T47D (cell line): ENCODE measurements around the gene STIP1.

Experiments used
- DNase-seq, 2 experiments: peaks; one replicate each; pipeline versions ENCODE4 v3.0.0 to v3.0.0-alpha.2; 2011 to 2012; ENCODE audit warnings: low read depth in 1 of 2, low spot score in 1 of 2
- JUND ChIP-seq: IDR thresholded peaks from 2 replicates; pipeline ENCODE4 v1.6.1; 2012; ENCODE audit warnings: low read depth
- in situ Hi-C: cut with HindIII; loops from 2 replicates; pipeline ENCODE4 v1.10.0; 2016; ENCODE audit warnings: low sequenced_read_pairs, low pct_unique_long_range_greater_than_20kb

The STIP1 gene

DNA sequence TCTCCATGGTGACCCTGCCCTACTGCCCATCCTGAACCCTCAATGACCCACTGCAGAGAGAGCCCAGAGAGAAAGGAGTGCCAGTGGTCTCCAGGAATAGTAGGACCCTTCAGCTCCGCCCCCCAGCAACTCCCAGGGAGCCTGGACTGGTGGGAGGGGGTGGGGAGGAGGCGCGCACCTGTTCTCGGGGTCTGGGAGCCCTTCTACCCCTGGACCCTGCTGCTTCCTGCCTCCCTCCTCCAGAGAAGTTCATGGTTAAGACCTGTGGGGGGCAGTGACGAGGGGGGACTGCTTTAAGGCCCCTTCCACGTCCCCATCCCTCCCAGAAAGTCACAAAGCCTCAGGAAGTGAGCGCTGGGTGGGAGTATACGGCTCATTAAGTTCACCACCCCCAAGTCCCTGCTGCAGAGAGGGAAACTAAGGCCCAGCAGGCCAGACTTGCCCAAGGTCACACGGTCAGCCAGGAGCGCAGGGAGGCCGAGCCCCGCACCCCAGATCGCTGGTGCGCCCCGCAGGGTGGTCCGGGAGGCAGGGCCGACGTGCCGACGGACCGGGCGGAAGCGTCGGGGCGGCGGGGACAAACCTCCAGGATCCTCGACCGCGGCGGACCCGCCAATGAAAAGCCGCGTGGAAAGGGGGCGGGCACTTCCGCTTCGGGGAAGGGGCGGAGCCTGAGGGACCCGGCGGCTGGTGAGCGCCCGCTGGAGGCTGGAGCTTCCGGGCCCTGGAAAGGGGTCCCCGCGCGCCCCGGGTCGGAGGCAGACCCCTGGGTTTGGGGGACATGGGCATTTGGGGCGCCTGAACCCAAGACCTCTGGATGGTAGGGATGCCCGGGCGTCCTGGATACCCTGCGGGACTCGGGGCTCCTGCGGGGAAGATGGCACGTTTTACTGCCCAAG lies 39.9 kb downstream of the STIP1 start, which contains the start of the genes NUDT22 and TRPT1:
NUDT22 (plus strand) TSS at position 667 of the 899 bp plus-strand sequence. CDS start 379 bp downstream, outside the sequence.
TRPT1 (minus strand) TSS at position 579 of the 899 bp plus-strand sequence; CDS start at position 253, 326 bp downstream.
- TF ChIP-seq JUND = no peak
- in situ Hi-C loops = no loop called here
- DNase-seq = peak; percentile 92 to 97

DNA sequence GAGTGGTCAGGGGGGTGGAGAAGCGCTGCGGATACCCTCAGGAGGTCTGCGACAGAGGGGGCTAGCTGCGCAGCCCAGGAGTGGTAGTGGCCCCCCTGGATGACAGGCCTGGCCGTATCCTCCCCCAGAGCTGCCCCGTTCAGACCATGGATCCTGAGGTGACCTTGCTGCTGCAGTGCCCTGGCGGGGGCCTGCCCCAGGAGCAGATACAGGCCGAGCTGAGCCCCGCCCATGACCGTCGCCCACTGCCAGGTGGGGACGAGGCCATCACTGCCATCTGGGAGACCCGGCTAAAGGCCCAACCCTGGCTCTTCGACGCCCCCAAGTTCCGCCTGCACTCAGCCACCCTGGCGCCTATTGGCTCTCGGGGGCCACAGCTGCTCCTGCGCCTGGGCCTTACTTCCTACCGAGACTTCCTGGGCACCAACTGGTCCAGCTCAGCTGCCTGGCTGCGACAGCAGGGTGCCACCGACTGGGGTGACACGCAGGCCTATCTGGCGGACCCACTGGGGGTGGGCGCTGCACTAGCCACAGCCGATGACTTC lies 40.6 kb downstream of the STIP1 start:
- no peak for TF ChIP-seq JUND
- in situ Hi-C loops = no loop called here
- no peak for DNase-seq

DNA sequence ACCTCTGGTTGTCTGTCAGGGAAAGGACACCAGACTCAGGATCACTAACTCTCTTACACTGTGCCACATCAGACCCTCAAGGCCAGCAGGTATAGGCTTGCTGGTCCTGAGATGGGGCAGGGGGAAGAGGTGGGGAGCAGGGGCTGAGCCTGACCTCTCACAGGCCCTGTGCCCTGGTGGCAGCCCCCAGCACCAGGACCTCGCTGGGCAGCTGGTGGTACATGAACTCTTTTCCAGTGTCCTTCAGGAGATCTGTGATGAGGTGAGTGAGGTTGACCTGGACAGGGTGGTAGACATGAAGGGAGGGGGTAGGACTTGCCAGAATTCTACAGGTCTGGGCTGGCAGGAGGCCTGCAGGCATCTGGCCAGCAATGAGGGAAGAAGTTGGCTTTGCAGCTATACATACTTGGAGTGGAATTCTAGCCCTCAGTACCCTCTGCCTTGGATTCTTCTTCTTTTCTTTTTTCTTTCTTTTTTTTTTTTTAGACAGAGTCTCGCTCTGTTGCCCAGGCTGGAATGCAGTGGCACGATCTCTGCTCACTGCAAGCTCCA lies 41.5 kb downstream of the STIP1 start:
- in situ Hi-C loops = no loop called here
- TF ChIP-seq JUND = no peak
- DNase-seq = peak in 1 of 2 experiments; percentile 48

DNA sequence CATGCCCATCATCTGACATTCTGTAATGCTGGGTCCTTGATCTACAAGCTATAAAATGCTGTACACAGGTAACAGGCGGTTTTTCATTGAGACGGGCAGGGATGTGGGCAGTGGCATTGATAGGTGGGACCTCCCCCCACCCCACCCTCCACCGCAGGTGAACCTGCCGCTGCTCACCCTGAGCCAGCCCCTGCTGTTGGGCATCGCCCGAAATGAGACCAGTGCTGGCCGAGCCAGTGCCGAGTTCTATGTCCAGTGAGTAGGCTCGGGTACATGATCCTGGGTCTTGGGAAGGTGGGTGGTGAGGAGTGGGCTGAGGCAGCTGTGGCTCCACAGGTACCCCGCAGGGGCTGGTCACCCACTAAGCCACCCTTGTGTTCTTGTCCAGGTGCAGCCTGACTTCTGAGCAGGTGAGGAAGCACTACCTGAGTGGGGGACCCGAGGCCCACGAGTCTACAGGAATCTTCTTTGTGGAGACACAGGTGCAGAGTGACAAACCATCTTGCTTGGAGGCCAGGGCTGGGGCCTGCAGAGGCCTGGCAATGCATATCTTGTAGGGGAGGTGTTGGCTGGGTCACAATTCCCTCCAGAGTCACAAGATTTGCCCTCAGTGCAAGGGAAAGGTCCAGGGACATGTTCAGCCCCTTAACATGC lies 43.2 kb downstream of the STIP1 start:
- in situ Hi-C loops = no loop called here
- TF ChIP-seq JUND = no peak
- no peak for DNase-seq

DNA sequence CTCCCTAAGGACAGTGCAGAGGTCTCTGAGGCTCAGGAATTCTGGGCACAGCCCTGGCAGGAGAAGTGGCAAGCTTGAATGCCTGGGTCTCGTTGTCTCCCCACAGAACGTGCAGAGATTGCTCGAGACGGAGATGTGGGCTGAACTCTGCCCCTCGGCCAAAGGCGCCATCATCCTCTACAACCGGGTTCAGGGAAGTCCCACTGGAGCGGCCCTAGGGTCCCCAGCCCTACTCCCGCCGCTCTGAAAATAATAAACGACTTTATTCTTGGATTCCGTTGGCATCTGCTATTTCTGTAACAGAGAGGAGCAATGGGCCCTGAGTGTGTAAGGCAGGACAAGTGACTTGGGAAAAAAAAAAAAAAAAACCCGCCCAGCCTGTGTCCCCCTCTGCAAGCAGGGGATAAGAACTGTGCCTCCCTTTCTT lies 43.8 kb downstream of the STIP1 start:
- in situ Hi-C loops = no loop called here
- no peak for TF ChIP-seq JUND
- DNase-seq = no peak

DNA sequence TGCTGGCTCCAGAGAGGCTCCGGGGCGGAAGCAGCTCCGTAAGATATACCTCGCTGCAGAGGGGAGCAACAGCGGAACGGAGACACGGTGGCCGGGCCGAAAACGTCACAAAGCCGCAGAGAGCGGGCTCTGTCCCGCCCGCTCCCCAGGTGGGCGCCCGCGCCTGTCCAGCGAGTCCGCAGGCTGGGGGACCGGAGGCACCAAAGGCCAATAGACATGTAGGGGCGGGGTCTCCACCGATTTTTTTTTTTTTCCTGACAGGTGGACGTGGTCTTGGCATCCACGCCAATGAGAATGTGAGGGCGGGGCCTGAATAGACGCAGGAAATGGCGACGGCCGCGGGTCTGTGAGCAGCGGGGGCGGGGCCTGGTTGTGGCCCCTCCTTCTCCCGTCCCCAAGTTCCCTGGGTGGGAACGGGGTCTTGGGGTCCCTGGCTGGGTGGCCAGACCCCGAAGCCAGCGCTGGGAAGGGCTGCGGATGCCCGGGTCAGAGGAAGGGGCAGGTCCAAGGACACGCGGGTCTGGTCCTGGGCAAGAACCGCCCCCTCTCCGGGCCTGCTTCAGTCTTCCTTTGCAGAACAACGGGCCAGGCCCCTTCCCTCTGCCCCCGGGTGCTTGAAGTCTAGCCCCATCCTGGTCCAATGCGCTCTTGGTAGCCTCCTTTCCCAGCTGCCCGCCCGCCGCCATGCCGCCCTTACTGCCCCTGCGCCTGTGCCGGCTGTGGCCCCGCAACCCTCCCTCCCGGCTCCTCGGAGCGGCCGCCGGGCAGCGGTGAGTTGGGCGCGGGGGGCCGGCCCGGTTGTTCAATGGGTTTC lies 44.4 kb downstream of the STIP1 start, which contains the start of gene DNAJC4:
DNAJC4 (plus strand) TSS at position 378 of the 814 bp plus-strand sequence; CDS start at position 685, 307 bp downstream.
- DNase-seq = peak; percentile 88 to 96
- in situ Hi-C loops = no loop called here
- no peak for TF ChIP-seq JUND

DNA sequence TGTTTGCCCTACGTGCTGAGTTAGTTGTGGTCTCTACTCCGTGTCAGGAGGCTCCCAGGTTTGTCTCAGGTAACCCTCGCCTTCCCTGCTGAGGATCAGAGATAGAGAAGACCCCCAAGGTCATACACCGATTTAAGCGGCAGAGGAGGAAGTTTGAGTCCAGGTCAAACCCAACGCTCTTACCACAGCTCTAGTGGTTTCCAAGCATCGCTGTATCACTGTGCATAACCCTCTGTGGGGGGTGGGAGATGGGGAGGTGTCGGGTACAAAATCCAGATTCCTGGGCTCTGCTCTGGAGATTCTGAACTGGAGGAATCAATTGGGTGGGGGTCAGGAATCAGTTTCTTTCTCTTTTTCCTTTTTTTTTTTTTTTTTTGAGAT lies 45.0 kb downstream of the STIP1 start:
- DNase-seq = no peak
- no peak for TF ChIP-seq JUND
- in situ Hi-C loops = no loop called here

DNA sequence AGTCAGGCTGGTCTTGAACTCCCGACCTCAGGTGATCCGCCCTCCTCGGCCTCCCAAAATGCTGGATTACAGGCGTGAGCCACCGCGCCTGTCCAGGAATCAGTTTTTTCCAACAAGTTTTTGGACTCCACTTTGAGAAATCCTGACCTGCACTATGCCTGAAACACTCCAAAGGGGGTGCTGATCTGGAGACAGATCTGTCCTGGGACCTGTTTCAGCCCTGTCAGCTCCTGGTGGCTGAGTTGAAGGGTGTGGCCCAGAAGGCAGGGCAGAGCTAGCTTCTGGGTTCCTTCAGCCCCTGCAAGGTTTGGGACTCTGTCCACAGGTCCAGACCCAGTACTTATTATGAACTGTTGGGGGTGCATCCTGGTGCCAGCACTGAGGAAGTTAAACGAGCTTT lies 45.6 kb downstream of the STIP1 start:
- TF ChIP-seq JUND = no peak
- in situ Hi-C loops = no loop called here
- no peak for DNase-seq

DNA sequence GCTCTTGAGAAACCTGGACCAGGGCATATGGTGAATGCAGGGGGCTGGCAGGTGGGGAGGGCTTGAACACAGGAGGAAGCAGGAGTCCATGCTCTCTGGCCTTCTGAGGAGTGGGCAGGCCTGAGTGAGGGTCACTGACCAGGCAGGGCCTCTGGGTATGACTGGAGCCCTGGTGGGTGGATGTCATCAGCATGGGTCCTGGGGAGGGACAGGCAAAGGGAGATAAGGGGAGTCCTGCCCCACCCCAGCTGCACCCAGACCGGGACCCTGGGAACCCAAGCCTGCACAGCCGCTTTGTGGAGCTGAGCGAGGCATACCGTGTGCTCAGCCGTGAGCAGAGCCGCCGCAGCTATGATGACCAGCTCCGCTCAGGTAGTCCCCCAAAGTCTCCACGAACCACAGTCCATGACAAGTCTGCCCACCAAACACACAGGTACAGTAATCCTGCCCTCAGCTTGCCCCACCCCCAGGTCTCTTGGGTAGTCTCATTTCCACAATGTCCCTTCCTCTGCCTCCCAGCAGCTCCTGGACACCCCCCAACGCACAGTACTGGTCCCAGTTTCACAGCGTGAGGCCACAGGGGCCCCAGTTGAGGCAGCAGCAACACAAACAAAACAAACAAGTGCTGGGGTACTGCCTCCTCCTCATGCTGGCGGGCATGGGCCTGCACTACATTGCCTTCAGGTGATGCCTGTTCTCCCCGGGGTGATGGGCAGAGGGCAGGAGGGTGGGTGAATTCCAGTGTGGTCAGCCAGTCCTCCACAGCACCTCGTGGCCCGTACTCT lies 46.4 kb downstream of the STIP1 start:
- in situ Hi-C loops = no loop called here
- no peak for DNase-seq
- no peak for TF ChIP-seq JUND

DNA sequence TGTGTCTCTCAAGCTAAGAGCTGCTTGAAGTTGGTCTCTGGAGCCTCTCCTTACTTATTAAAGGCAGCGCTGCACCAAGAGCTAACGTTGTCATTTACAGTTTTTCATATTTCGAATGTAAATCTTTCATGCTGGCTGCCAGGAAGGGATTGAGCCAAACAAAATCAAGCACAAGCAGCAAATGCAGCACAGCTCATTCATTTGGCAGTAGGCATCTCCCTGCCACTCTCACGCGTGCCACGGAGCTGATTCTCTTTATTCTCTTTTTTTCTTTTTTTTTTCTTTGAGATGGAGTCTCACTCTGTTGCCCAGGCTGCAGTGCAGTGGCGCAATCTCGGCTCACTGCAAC lies 47.0 kb downstream of the STIP1 start:
- in situ Hi-C loops = no loop called here
- TF ChIP-seq JUND = no peak
- no peak for DNase-seq

DNA sequence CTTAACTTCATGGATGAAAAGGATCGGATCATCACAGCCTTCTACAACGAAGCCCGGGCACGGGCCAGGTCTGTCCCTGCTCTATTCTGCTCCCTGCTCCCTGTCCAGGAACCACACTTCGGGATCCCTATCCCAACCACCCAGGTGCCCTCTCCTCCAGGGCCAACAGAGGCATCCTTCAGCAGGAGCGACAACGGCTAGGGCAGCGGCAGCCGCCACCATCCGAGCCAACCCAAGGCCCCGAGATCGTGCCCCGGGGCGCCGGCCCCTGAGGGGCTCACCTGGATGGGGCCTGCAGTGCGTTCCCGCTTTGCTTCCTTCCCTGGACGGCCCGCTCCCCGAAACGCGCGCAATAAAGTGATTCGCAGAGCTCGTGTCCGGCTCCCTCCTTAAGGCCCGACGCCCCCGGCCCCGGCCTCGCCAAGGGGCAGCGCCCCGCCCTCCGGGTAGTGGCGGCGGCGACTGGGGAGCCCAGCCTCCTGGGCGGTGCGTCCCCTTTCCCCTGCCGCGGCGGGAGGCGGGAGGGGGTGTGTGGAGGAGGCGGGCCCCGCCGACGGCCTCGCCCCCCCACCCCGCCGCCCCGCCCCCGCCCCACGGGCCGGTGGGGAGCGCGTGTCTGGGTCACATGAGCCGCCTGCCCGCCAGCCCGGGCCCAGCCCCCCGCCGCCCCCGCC lies 48.1 kb downstream of the STIP1 start, which contains the start of gene VEGFB:
VEGFB (plus strand) TSS at position 672 of the 674 bp plus-strand sequence. CDS start 250 bp downstream, outside the sequence.
- DNase-seq = peak; percentile 67 to 81
- in situ Hi-C loops = no loop called here

More for the DNA sequence above, 48.1 kb downstream of the STIP1 start, which contains the start of gene VEGFB:
- TF ChIP-seq JUND = no peak
